GM19035 (cell line): Measurements from ENCODE around the gene CCDC18.
"Not testable (repeated sequence)": the region's sequence is repeated elsewhere in the genome, so short reads cannot be mapped to it uniquely, and the experiment has no call there.

ENCODE experiments used
- ATAC-seq: cut with Tn5 transposase; IDR thresholded peaks from one replicate; pipeline ENCODE4 v1.9.1; 2021; ENCODE audit not compliant: unreplicated experiment

CCDC18 gene, protein sequence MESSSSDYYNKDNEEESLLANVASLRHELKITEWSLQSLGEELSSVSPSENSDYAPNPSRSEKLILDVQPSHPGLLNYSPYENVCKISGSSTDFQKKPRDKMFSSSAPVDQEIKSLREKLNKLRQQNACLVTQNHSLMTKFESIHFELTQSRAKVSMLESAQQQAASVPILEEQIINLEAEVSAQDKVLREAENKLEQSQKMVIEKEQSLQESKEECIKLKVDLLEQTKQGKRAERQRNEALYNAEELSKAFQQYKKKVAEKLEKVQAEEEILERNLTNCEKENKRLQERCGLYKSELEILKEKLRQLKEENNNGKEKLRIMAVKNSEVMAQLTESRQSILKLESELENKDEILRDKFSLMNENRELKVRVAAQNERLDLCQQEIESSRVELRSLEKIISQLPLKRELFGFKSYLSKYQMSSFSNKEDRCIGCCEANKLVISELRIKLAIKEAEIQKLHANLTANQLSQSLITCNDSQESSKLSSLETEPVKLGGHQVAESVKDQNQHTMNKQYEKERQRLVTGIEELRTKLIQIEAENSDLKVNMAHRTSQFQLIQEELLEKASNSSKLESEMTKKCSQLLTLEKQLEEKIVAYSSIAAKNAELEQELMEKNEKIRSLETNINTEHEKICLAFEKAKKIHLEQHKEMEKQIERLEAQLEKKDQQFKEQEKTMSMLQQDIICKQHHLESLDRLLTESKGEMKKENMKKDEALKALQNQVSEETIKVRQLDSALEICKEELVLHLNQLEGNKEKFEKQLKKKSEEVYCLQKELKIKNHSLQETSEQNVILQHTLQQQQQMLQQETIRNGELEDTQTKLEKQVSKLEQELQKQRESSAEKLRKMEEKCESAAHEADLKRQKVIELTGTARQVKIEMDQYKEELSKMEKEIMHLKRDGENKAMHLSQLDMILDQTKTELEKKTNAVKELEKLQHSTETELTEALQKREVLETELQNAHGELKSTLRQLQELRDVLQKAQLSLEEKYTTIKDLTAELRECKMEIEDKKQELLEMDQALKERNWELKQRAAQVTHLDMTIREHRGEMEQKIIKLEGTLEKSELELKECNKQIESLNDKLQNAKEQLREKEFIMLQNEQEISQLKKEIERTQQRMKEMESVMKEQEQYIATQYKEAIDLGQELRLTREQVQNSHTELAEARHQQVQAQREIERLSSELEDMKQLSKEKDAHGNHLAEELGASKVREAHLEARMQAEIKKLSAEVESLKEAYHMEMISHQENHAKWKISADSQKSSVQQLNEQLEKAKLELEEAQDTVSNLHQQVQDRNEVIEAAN (N-terminal part only)

GRCh38 chr1:93180723-93181613, at the start of gene CCDC18:
CCDC18 (plus strand) TSS chr1:93180724; CDS start chr1:93183362, 2,638 bp downstream.
- ATAC-seq = peak; percentile 18

DNA sequence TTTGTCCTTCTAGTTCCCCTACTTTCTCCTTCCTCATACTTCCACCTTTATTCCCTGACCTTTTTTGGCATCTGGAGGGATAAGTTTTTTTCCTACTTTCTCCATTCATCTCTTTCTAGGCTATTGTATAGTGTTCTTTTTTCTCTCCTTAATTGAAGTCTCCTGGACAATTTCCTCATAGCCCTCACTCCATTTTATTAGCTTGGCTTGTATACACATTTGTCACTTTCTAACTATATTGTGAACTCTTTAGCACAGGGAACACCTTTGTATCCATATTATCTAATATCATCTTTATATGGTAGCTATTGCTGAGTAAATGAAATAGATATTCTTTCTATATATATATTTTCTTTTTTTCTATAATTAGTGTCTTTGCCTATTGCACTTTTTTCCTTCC, 47.9 kb upstream of the CCDC18 start:
- ATAC-seq = no peak

GRCh38 chr1:93136445-93136844, 44.1 kb upstream of the CCDC18 start:
- ATAC-seq = no peak

- ATAC-seq = no peak
These were observed 42.8 kb upstream of the CCDC18 start for GRCh38 chr1:93137604-93138292.

- ATAC-seq = no peak
These were observed 40.4 kb upstream of the CCDC18 start for GRCh38 chr1:93140106-93140505.

DNA sequence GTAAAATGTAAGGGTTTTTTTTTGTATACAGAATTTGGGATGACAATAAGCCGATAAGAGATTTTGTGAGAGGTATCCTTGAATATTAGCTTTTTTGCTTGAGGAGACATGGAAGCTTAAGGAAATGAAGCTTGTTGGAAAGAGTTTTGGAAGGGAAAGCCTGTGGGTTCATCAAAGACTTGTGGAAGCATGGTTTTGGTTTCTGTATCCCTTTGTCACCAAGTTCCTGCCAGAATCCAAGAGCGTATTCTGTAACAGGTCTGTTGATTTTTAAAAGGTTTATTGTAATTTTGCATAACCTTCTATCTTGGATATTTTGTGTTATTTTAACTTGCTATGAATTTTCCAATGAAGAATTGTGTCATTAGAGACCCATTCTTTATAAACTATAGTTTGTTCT, 38.4 kb upstream of the CCDC18 start:
- ATAC-seq = no peak

GRCh38 chr1:93143136-93143535, 37.4 kb upstream of the CCDC18 start:
- ATAC-seq = no peak

- no peak for ATAC-seq
These were observed 36.8 kb upstream of the CCDC18 start for GRCh38 chr1:93143769-93144168.

- ATAC-seq = no peak
These were observed 32.5 kb upstream of the CCDC18 start for GRCh38 chr1:93148001-93148400.

- no peak for ATAC-seq
These were observed 29.8 kb upstream of the CCDC18 start for GRCh38 chr1:93150729-93151128.

DNA sequence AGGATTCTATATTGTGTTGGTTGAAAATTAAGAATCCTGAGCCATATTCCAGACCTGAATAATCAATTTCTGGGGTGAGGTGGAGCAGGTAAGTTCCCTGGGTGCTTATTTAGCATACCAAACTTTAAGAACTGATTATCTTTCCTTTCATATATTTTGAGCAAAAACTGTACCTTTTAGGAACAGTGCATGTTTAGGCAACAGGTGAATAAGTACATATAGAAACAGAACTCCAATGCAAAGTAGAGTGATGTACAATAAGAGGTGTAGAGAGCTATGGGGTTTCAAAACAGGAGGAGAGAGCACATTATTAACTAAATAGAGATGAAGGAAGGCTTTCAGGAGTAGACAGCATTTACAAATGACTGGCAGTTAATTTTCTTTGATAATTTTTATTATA, 29.1 kb upstream of the CCDC18 start:
- no peak for ATAC-seq

DNA sequence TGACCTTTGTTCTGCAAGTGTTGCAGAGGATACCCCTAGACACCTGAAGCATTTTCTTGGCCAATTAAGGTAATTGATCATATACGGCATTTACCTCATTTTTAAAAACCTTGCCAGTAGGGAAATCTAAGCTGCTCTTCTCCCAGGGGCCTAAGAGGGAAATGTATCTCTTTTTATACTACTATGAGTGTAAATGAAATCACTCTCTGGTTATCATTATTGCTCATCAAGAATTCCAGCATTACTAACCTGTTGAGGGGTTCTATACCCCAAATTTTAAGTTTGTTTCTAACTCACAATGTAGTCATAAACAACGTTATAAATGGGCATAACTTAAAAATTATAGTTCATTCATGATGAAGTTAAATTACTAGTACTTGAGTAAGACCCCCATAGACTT, 27.7 kb upstream of the CCDC18 start:
- ATAC-seq = no peak

- ATAC-seq = no peak
These were observed 25.6 kb upstream of the CCDC18 start for GRCh38 chr1:93154898-93155297.

DNA sequence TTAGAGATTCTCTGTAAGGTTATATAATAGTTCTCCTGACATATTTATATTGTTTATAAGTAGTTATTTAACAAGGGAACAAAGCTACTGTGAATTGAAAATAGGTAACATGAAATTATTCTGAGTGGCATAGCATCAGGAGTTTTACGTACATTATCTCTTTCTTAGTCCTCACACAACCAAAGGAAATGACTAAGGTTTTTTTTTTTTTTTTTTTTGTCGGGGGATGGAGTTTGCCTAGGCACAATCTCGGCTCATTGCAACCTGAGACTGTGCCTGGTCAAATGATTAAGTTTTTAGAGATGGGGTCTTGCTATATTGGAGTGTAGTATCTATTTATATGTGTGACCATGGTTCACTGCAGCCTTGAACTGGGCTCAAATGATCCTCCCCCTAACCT, 25.2 kb upstream of the CCDC18 start:
- ATAC-seq = no peak

DNA sequence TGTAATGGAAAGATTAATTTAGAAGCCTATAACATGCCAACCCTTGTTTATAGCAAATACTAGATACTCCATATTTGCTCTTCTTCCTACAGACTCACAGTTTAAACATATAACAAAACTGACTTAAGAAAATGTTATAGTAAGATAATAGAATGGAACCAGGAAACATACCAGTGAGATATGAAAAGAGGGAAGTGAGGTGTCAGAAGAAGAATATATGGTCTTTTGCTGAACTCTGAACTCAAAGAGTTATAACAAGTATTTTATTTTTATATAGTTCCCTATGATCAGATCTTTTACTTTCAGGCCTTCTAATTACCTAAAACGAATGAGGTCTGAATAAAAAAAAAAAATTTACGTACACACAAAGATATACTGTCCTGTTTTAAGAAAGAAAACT, 21.2 kb upstream of the CCDC18 start:
- ATAC-seq = no peak

- not testable (repeated sequence) for ATAC-seq
These were observed 17.2 kb upstream of the CCDC18 start for GRCh38 chr1:93163314-93163713.

DNA sequence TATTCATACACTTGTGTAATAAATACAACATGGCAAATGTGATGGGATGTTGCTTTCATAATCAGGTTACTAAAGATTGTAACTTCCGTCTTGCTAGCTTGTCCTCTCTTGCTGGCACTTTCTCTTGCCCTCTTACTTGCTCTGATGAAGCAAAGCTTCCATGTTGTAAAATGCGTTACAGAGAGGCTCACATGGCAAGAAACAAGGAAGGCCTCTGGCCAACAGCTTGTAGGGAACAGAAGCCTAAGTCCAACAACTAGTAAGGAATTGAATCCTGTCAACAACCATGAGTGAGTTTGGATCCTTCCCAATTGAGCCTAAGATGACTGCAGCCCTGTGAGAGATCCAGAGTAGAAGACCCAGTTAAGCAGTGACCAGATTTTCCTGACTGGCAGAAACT, 15.7 kb upstream of the CCDC18 start:
- ATAC-seq = no peak

GRCh38 chr1:93165895-93166294, 14.6 kb upstream of the CCDC18 start:
- not testable (repeated sequence) for ATAC-seq

DNA sequence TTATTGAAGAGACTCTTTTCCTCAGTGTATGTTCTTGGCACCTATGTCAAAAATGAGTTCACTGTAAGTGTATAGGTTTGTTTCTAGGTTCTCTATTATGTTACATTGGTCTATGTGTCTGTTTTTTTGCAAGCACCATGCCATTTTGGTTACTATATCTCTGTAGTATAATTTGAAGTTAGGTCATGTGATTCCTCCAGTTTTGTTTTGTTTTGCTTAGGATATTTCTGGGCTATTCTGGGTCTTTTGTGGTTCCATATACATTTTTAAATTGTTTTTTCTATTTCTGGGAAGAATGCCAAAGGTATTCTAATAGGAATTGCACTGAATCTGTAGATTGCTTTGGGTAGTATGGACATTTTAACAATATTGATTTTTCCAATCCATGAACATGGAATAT, 13.5 kb upstream of the CCDC18 start:
- ATAC-seq = no peak
